NCI-H1436 treated with DMSO at 0.1 percent for 48 hours (cell line): ENCODE results near the gene CACNG1.

Source experiments
- DNase-seq: peaks from one replicate; lab custom pipeline; 2025; lab: John Stamatoyannopoulos, UW

CACNG1 gene

GRCh38 chr17:67051155-67051538 is 6.8 kb downstream of the CACNG1 start:
- no peak for DNase-seq

- DNase-seq: no peak
Measured at GRCh38 chr17:67051837-67052236, 7.5 kb downstream of the CACNG1 start.

DNA sequence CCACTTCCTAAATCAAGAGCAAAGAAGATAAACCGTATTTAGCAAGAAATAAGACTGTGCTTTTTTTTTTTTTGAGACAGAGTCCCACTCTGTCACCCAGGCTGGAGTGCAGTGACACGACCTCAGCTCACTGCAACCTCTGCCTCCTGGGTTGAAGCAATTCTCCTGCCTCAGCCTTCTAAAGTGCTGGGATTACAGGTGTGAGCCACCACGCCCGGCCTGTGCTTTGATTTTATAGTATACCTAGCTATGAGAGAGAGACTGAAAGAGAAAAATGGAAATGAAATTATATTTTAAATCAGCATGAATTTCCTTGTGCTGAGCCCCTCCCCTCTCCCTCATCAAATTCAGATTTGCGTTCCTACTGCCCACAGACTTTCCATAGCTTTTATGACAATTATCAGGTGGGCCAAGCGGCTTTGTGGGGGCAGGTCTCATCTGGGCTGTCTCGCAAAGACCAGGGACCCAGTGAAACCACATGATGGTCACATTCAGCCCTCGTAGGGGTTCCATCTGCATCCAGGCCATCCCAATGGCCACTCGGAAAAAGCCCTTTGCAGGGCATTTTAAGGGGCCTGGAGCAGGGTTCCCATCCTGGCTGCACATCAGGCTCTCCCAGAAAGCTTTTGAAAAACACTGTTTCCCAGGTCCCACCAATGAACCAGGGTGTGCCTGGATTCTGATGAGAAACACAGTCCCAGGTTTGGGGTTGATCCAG is 8.5 kb downstream of the CACNG1 start:
- DNase-seq: no peak

DNA sequence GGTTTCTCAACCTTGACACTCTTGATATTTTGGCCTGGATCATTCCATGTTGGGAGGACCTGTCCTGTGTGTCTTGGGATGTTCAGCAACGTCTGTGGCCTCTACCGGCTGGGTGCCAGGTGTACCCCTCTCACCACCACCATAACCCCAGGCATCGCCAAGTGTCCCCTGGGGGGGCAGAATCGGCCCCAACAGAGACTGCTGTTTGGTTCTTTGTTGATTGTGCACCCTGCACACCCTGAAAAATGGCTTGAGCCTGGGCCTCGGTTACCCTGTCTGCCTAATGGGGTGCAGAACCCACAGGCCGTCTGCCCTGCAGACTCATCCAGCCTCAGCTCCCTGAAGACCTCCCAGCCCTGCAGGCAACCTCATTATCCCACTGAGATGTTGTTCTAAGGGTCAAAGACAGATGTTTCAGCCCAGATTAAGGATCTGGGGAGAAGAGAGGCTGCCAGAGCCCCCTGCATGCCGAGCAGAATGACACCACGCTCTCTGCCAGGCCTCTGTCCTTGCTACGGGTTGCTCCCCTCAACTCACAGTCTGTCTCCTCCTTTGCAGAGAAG is 9.2 kb downstream of the CACNG1 start:
- no peak for DNase-seq

DNA sequence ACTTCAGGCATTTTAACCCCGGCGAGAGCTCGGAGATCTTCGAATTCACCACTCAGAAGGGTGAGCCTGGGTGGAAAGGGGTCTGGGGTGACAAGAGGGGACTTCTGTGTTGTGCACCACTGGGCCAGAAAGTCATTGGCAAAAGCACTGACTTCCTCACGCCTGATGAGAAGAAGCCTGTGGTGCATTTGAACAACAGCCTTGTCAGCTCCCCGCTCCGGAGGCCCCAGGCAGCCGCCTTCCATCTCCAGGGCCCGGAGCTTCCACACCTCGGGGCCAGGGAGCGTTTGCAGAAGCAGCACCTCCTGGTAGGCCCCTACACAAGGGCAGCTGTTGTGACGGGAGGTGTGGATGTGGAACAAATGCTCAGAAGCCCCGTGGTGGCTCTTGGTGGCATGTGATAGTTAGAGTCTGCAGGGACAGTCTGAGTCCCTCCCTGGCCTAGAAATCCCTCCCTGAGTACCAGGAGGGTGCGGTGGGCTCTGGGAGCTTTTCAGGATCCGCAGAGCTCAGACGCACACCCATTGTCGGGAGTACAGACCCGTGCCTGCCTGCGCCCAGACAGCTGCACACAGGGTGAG is 9.7 kb downstream of the CACNG1 start:
- DNase-seq: no peak

GRCh38 chr17:67054608-67055007 is 10.3 kb downstream of the CACNG1 start:
- DNase-seq: no peak

DNA sequence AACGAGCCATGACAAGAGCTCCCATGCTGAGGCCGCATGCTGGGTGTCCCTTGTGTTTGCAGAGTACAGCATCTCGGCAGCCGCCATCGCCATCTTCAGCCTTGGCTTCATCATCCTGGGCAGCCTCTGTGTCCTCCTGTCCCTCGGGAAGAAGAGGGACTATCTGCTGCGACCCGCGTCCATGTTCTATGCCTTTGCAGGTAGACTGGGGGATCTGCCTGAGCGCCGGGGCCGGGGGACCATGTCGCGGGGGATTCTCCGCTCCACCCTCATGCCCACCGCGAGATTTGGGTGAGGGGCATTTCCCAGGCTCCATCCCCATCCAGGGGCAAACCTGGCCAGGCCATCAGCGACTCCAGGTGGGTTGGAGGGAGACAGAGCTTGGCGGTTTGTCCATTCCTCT is 10.7 kb downstream of the CACNG1 start:
- no peak for DNase-seq

DNA sequence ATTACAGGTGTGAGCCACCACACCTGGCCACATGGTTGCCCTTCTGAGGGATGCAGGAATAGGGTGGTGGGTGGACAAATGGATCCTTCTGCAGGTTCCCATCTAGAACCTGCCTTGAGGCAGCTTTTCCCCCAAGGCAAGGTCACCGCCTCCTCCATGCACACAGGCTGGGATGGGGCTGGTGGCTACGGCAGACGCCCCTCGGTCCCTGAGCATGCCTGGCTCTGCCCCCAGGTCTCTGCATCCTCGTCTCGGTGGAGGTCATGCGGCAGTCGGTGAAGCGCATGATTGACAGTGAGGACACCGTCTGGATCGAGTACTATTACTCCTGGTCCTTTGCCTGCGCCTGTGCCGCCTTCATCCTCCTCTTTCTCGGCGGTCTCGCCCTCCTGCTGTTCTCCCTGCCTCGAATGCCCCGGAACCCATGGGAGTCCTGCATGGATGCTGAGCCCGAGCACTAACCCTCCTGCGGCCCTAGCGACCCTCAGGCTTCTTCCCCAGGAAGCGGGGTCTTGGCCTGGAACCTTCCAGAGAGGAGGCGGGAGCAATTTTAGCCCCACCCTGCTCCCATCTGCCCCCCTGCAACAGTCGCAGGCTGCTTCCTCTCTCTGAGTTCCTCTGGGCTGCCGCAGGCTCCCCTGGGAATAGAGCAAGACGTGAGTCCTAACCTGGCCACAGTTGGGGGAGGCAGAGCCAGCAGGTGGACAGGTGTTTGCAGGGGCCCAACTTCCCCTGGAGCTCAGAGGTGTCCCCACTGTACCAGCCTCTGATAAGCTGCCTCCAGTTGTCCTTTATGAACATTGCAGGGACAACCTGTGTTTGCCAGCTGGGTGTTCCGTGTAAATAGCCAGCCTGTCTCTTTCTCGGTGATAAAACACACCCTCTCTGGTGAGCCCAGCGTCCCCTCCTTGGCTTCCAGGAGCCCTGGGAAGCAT is 11.7 kb downstream of the CACNG1 start:
- DNase-seq: no peak

DNA sequence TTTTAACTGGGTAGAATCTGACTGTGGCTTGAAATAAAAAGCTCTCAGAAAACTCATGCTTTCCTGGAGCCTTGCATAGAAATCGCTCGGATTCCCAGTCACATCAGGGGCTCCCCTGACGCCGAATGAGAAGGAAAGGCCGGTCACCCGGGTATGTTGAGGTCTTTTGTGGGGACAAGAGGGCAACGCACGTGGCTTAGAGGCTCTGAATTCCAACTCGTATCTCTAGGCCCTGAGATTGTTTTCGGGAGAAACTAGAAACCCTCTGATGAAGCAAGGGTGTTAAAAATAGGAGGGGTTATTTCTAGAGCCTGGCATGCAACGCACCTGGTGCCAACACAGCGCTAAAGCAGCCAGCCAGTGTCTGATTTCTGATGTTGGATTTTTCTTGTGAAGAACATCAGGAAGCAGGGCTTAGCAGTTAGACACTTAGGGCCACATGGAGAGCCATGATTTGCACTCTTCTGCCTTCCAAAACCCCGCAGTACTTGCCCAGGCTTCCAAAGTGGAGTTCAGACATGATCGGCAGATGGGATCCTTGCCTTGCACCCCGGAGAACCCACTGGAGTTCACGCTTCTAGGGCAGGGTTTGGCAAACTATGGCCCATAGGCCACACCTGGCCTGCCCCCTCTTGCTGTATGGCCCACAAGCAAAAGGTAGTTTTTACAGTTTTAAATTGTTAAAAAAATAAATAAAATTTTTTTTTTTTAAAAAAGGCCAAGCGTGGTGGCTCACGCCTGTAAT is 12.6 kb downstream of the CACNG1 start:
- DNase-seq: no peak

- DNase-seq: no peak
Measured at GRCh38 chr17:67058036-67058435, 13.7 kb downstream of the CACNG1 start.

GRCh38 chr17:67059372-67059771 is 15.0 kb downstream of the CACNG1 start:
- DNase-seq: no peak

DNA sequence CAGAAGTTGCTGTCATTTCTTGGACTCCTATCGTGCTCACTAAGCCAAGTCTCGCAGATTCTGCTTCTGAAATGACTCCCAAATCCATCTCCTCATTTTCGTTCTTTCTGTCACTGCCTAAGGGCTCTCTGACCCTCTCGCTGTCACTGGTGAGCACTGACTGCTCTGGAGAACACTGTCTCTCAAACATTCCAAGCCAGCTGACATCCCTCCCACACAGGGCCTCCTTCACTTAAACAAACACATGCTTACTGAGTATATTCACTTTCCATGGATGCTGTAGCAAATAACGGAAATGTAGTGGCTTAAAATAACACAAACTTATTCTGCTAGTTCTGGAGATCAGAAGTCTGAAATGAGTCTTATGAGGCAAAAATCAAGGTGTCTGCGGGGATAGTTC is 18.8 kb downstream of the CACNG1 start:
- no peak for DNase-seq

- DNase-seq: no peak
Measured at GRCh38 chr17:67066717-67067116, 22.4 kb downstream of the CACNG1 start.

DNA sequence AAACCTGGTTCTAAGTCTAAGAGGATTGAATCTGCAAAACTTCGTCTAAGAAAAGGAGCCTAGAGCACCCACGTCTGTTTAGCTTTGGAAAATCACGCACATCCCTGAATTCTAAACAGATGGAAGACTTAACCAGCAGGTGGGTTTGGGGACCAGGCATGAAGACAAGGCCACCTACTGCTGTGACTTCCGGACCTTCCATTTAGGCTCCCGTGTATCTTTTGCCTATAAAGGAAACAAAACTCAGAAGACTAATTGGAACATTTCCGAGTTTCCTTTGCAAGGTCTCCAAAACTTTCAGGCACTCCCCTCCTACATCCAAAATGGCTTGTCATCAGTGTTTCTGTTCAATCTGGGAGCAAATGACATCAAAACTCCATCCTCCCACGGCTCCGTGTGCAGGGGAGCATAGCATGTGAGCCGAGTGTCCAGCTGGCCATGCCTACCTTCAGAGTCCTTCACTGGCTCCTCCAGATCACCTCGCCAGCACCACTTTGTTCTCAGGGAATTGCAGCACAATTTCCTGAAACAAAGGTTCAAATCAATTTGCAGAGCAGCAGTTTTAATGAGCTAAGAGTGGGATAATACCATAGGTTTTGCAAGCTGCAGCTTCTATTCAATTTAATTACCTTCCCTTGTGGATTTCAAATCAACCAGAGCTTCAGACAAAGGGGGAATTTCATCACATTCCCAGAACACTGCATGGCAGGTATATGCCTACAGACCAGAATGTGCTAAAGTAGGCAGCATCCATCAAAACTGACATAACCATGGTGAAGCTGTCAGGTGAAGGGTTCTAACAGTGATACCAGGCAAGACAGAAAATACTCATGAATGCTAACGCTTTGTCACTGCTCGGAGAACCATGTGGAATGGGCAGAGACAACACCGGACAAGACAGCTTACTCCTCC is 23.5 kb downstream of the CACNG1 start:
- no peak for DNase-seq

GRCh38 chr17:67068999-67069398 is 24.6 kb downstream of the CACNG1 start:
- DNase-seq: peak; percentile 65

- DNase-seq: no peak
Measured at GRCh38 chr17:67069603-67070136, 25.3 kb downstream of the CACNG1 start.

DNA sequence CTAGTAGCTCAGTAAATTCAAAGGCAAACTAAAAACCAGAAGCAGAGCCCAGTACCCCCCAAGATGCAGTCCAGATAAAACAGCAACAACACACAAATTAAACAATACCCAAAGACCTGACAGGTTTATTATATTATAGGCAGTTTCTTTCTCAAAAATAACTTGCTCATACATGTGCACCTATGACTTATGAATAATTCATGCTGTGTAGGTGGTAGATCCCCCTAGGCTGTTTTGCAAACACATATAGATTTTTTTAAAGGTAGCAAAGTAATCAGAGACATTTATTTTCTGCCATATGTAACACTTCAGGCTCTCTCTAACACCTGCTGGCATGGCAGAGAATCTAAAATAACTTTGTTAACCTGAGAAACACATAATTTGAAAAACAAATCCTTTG is 27.2 kb downstream of the CACNG1 start:
- no peak for DNase-seq

GRCh38 chr17:67072885-67073284 is 28.5 kb downstream of the CACNG1 start:
- no peak for DNase-seq

DNA sequence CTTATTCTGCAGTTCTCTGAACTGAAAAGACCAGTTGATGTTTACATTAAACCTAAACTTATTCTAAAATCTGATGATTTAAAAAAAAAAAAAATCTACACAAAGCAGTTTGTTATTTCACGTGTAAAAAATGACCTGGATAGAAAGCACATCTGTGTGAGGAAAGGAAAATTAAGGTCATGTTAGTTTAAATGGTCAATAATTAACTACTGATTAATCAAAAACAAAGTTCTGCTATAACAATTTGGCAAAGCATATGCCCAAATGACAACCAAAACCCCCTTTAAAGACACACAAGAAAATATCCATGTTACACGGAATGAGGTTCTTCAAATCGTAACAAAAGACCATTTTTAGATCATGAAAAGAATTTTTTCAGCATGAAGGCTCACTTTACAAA is 30.4 kb downstream of the CACNG1 start:
- DNase-seq: no peak

GRCh38 chr17:67076290-67076689 is 31.9 kb downstream of the CACNG1 start:
- no peak for DNase-seq

DNA sequence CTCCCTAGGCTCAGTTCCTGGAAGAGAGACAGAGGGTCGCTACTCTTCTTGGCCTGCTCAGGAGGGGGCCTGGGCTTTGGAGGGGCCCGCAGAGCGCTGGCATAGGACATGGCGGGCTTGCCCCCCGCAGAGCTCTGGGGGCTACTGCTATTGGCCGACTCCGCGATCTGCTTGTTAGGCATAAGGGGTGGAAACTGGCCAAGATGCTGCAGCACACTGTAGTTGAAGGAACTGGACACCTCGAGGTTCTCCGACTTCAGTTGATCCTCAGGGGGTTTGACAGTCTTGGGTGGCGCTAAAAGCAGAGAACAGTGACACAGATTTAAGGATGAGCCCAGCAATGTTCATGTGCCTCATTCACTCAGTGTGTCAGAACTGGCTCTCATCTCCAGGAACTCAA is 33.9 kb downstream of the CACNG1 start:
- DNase-seq: no peak
